Stimulated activated CD8-positive, alpha-beta memory T cell treated with anti-CD3 and anti-CD28 coated beads, Interleukin-7, amount 100 ng/mL, for 4 hours (primary cell): ENCODE measurements around the gene PARD6B.
"Not testable (repeated sequence)": the region's sequence is repeated elsewhere in the genome, so short reads cannot be mapped to it uniquely, and the experiment has no call there.

Experiments
- DNase-seq, 2 donors: peaks; one replicate each; pipeline ENCODE4 v3.0.0-alpha.2; 2020; ENCODE audit warnings: low read depth in 2 of 2

PARD6B gene, protein sequence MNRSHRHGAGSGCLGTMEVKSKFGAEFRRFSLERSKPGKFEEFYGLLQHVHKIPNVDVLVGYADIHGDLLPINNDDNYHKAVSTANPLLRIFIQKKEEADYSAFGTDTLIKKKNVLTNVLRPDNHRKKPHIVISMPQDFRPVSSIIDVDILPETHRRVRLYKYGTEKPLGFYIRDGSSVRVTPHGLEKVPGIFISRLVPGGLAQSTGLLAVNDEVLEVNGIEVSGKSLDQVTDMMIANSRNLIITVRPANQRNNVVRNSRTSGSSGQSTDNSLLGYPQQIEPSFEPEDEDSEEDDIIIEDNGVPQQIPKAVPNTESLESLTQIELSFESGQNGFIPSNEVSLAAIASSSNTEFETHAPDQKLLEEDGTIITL

GRCh38 chr20:50731055-50731929, at the start of gene PARD6B:
PARD6B (plus strand) TSS chr20:50731580; CDS start chr20:50731787, 207 bp downstream.
- DNase-seq = peak; percentile 100

DNA sequence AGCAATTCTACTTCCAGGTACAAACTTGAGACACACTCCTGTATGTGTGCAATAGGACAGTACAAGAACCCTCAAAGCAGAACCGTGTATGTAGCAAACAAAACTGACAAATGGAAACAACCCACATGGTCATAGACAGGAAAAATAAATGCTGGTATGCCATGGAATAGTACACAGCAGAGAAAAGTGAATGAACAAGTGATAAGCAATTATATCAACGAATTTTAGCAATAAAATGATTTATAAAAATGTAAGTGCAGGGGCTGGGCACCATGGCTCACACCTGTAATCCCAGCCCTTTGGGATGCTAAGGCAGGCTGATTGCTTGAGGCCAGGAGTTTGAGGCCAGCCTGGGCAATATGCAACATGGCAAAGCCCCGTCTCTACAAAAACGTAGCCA, 49.3 kb upstream of the PARD6B start:
- DNase-seq = no peak

DNA sequence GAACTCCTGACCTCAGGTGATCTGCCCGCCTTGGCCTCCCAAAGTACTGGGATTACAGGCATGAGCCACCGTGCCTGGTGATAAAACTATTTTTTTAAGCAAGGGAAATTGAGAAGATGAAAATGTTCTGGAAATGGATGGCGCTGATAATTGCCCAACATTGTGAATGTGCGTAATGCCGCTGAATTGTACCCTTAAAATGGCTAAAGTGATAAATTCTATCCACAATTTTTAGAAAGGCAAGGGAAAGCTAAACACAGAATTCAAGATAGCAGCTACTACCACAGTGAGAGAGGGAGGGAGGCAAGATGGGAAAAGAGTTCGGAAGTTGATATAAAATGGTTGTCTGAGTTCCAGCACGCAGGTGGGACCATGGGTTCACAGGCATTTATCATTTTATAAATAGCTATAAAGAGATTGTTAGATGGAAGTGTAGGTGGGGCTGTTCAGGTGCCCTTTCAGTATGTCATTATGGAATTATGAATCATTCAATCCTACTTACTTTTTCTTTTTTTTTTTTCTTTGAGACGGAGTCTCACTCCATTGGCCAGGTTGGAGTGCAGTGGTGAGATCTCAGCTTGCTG, 48.3 kb upstream of the PARD6B start:
- DNase-seq = no peak

GRCh38 chr20:50683570-50683969, 47.8 kb upstream of the PARD6B start:
- DNase-seq = no peak

DNA sequence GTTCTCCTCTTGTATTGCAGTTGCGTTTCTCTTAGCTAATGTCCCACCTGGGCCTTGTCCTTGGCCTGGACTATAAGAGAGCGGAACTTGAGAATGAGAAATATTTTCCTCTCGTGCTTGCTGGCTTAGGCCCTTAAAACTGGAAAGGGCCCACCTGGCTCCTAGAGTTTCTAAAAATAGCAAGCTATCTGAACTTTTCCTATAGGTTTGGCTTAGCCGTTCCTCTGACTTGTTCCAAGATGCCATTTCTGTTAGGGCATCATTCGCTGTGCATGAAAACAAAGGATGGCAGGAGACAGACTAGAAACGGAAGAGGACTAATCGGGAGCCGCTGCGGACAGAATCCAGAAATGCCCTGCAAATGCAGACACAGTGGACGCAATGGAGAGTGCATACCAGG, 44.6 kb upstream of the PARD6B start:
- no peak for DNase-seq

GRCh38 chr20:50688256-50688975, 43.0 kb upstream of the PARD6B start:
- DNase-seq = no peak

- DNase-seq = no peak
Measured at GRCh38 chr20:50689864-50690649, 41.3 kb upstream of the PARD6B start.

DNA sequence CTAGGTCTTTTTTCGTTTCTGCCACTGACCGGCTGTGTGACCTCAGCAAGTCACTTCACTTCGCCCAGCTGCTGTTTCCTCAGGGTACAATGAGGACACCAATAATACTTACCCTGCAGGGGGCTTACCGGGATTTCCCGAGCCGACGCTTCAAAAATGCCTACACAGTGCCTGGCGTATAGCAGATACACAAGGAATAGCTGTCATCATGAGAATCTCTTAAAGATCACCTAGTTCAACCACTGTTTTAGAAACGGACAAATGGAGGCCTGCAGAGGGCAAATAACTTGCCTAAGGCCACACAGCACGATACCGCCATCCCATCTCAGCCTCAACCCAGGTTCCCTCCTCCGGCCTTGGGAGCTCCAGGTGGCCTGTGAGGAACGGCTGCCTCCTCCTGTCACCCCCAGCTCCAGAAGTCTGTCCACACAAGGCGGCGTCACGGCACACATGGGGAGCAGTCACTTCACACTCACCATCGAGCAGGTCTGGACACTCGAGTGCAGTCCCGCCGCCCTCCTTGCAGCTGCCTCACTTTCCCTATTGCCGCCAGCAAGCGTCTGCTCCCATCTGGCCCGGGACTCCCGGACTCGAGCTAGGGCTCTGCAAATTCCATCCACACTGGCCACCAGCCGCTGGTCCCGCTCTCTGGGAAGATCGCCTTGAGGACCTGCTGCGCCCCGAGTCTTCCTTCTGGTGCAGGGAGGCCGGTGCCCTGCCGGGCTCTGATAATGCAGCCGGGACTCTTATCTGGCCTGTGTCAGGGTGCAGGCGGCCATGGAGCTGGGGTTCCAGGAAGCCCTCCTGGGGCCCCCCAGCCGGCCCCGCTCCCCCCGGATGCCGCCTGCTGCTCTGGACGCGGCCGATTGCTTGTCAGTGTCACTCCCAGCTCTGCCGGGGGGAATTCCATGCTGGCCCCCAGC, 40.5 kb upstream of the PARD6B start, which contains the start of gene RIPOR3:
TSS of gene RIPOR3 (minus strand) at position 893 of the 923 bp plus-strand sequence. CDS start at position 479, 414 bp downstream.
- no peak for DNase-seq

DNA sequence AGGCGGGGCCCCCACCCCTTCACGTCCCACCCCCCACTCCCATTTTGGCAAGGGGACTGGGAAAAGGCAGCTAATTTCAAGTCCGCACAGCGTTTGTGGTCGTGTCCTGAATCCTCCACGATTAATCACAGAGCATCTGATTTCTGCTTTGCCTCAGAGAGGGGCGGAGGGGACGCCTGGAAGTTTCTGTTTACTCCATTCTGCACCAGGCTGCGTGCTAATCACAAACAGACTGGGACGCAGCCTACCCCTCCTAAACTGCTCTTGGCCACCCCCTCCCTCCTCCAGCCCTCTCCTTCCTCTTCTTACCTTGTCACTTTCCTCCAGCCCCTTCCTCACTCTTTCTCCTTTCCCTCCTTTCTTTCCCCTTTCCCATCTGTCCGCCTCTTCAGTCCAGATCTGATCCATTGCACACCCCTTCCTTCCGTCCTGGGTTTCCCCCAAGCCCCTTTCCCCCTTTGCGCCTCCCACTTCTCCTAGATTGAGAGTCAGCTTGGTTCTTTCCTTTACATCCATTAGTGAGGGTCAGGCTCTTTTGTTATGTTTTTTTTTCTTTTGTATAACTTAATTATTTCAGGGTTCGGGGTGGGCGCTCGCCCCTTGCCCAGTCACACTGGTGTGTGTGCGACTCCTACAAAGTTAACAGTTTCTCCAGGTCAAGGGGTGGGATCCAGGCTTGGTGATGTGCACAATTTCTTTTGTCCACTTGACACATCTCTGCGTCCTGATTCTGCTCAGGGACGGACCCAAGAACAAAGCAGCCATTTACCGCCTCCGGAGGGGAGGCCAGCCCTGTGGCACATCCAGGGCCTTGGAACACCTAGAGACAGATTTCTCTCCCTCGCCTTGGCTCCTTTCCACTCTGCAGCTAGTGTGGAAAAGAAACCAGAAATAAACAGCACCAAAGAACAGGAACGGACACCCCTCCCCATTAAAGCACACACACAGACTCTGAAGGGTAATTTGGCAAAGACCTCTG, 39.5 kb upstream of the PARD6B start:
- no peak for DNase-seq

GRCh38 chr20:50692552-50692933, 38.8 kb upstream of the PARD6B start:
- DNase-seq = no peak

GRCh38 chr20:50693001-50693400, 38.4 kb upstream of the PARD6B start:
- DNase-seq = no peak

DNA sequence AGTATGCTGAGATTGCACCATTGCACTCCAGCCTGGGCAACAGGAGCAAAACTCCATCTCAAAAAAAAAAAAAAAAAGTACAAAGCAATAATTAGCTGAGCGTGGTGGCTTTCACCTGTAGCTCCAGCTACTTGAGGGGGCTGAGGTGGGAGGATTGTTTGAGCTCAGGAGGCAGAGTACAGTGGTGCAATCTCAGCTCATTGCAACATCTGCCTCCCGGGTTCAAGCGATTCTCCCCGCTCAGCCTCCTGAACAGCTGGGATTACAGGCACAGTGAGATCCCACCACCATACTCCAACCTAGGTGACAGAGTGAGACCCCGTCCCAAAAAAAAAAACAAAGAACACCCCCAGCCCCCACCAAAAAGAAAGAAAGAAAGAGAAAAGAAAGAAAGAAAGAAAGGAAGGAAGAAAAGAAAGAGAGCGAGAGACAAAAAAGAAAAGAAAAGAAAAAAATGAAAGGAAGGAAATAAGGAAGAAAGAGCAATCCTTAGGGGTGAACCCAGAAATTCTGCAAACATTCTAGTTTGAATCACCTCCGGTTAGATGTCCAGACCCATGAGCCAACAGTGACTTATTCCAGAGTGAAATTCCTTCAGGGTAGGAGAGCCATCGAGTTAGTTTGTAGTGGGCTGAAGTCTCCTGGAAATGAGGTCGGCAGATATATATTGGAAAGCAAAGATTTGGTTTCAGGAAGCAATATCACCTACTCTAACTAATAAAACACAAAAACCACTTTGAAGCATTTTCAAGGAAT, 36.8 kb upstream of the PARD6B start:
- DNase-seq = no peak

- no peak for DNase-seq
Measured at GRCh38 chr20:50695135-50695872, 36.1 kb upstream of the PARD6B start.

DNA sequence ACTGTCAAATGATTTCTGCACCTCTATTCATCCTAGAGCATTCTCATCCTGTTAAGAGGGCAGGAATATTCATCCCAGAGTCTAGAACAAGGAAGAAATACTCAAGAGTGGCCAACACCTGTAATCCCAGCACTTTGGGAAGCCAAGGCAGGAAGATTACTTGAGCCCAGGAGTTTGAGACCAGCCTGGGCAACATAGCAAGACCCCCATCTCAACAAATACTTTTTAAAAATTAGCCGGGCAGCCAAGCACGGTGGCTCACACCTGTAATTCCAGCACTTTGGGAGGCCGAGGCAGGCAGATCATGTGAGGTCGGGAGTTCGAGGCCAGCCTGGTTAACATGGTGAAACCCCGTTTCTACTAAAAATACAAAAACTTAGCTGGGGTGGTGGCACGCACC, 33.1 kb upstream of the PARD6B start:
- not testable (repeated sequence) for DNase-seq

GRCh38 chr20:50699688-50700087, 31.7 kb upstream of the PARD6B start:
- DNase-seq = no peak

DNA sequence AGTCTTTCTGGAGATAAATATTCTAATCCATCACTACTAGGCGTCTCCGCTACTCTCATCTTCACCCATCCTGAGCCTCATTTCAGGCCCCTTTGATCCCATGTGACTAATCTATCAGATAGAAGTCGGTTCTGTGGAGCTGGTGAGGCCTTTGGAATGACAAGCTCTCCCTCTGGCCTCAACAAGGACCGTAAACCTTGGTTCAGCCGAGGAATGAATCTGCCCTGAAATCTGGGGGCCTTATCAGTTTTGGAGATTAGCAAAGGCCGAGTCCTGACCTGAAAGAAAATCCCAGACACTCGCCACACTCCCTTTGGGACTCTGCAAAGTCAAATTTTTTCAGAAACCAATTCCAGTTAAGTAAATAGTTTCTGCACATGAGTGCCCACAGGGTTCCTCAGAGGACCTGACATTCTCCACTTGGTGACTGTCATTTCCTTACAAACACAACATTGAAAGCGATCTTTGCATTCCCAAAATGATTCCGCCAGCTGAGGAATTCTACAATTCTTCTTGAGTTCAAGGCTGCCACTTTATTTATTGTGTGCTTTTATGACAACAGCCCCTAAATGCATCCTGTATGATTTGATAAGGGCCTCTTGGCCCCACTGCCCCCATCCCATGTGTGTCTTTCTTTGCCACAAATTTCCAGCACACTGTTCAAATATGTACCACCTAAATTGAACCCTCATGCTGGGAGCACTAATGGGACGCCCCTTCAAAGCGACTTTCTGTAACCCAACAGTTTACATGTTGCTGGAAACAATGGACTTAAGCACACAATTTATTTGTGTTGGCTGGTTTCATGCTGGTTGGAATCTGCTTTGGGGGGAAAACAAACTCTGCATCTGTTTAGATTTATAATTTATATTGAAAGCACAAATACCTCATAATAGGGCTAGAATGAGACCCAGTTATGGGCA, 30.1 kb upstream of the PARD6B start:
- no peak for DNase-seq
